ENCODE data around the gene GSK3B. TPM values are rescaled to one million over a fixed set of nuclear protein-coding genes. Genes with fewer than 3 reads are reported as not detected.

GSK3B gene
- total RNA-seq, 2 donors from 2014 or later = 57.3 to 59.8 TPM

DNA sequence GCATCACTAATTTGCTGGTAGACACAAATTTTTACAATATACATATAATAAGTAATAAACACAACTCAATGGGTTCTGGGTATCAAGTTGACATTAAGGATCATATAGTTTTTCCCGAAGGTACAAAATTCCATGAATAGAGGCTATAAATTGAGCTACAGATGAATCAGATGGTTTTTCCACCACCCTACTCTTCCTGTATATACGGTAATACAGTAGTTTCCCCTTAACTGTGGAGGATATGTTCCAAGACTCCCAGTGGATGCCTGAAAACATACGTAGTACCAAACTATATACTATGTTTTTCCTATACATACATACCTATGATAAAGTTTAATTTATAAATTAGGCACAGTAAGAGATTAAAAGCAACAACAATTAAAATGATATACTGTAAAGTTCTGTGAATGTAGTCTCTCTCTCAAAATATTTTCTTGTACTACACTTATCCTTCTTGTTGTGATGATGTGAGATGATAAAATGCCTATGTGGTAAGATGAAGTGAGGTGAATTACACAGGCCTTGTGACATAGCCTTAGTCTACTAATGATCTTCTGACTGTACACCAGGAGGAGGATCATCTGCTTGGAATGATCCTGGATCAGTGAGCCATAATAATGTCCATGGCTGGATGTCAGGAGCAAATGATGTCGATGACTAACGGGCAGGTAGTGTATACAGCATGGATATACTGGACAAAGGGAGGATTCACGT, 195.6 kb downstream of the GSK3B start:
- Histone ChIP-seq H3K36me3 (ENCODE audit: control insufficient read depth, insufficient read depth, low read length) (peaks cover 54% of the 10 kb centered on the region), H3K9me3 (ENCODE audit: control insufficient read depth, low read length) (no peaks in the 10 kb centered on the region), H3K9ac (ENCODE audit: extremely low read depth, low read length, poor library complexity, severe bottlenecking) (no peak overlapping the region), H3K4me3 (ENCODE audit: low read length) (no peak overlapping the region), H3K27ac (ENCODE audit: low read depth, low read length) (no peak overlapping the region), H3K27me3 (ENCODE audit: control insufficient read depth, insufficient read depth, low read length, poor library complexity, severe bottlenecking) (no peaks in the 10 kb centered on the region), H3K4me1 (ENCODE audit: control insufficient read depth, insufficient read depth, low read length) (no peaks in the 10 kb centered on the region)
- Mint-ChIP-seq H3K27ac (no peak overlapping the region), H3K9me3 (no peaks in the 10 kb centered on the region), H3K4me3 (no peak overlapping the region), H3K4me1 (no peaks in the 10 kb centered on the region), H3K36me3 (ENCODE audit: low read depth) (peaks cover 20% of the 10 kb centered on the region), H3K27me3 (ENCODE audit: insufficient read depth) (no peaks in the 10 kb centered on the region)
- DNase-seq = no peak
- 92 to 100% methylated on average over 2 to 5 of the region's 6 CpGs for WGBS, 2 experiments (ENCODE audit: insufficient coverage in 1 of 2, insufficient read length in 1 of 2)
- TF ChIP-seq, protein P1, sequence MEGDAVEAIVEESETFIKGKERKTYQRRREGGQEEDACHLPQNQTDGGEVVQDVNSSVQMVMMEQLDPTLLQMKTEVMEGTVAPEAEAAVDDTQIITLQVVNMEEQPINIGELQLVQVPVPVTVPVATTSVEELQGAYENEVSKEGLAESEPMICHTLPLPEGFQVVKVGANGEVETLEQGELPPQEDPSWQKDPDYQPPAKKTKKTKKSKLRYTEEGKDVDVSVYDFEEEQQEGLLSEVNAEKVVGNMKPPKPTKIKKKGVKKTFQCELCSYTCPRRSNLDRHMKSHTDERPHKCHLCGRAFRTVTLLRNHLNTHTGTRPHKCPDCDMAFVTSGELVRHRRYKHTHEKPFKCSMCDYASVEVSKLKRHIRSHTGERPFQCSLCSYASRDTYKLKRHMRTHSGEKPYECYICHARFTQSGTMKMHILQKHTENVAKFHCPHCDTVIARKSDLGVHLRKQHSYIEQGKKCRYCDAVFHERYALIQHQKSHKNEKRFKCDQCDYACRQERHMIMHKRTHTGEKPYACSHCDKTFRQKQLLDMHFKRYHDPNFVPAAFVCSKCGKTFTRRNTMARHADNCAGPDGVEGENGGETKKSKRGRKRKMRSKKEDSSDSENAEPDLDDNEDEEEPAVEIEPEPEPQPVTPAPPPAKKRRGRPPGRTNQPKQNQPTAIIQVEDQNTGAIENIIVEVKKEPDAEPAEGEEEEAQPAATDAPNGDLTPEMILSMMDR (conservative IDR thresholded peaks at IDR 0.05) = no peak

DNA sequence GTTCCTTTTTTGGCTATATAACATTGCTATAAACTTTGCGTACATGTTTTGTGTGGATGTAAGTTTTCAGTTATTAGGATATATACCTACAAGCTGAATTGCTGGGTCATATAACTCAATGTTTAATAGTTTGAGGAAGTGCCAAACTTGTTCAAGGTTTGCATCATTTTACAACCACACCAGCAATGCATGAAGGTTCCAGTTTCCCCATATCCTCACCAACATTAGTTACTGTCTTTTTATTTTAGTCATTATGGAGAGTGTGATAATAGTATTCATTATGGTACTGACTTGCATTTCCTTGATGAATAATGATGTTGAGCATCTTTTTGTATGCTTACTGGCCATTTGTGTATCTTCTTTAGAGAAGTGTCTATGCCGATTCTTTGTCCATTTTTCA, 200.1 kb downstream of the GSK3B start:
- H3K4me3 ChIP-seq (ENCODE audit: low read length) = no peak overlapping the region
- DNase-seq = no peak
- Mint-ChIP-seq H3K9me3 (peaks cover 12% of the 10 kb centered on the region), H3K27me3 (ENCODE audit: insufficient read depth) (no peaks in the 10 kb centered on the region), H3K4me3 (no peak overlapping the region), H3K36me3 (ENCODE audit: low read depth) (peaks cover 23% of the 10 kb centered on the region), H3K4me1 (peaks cover 4% of the 10 kb centered on the region), H3K27ac (no peak overlapping the region)
- peaks cover 13% of the 10 kb centered on the region for H3K9me3 ChIP-seq (ENCODE audit: control insufficient read depth, low read length)
- H3K27me3 ChIP-seq (ENCODE audit: control insufficient read depth, insufficient read depth, low read length, poor library complexity, severe bottlenecking) = no peaks in the 10 kb centered on the region
- H3K9ac ChIP-seq (ENCODE audit: extremely low read depth, low read length, poor library complexity, severe bottlenecking) = no peak overlapping the region
- no peaks in the 10 kb centered on the region for H3K4me1 ChIP-seq (ENCODE audit: control insufficient read depth, insufficient read depth, low read length)
- peaks cover 45% of the 10 kb centered on the region for H3K36me3 ChIP-seq (ENCODE audit: control insufficient read depth, insufficient read depth, low read length)
- 100% methylated on average over 1 of the region's 2 CpGs; no CpG with 5 or more reads in 1 of the 2 experiments for WGBS, 2 experiments (ENCODE audit: insufficient coverage in 1 of 2, insufficient read length in 1 of 2)
- no peak overlapping the region for H3K27ac ChIP-seq (ENCODE audit: low read depth, low read length)
- TF ChIP-seq, protein P1 (conservative IDR thresholded peaks at IDR 0.05) = no peak

DNA sequence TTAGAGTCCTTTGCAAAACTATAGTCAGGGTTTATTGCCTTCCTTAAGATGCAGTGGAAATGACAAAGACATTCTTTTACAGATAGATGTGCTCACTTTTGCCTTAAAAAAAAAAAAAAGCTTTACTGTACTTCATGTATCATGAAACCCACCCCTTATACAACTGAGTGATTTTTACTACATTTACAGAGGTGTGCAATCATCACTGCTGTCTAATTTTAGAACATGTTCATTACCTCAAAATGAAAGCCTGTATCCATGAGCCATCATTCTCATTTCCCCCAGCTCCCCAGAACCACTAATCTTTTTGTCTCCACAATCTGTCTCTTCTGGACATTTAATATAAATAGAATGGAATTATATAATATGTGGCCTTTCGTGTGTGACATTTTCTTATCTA, 200.5 kb downstream of the GSK3B start:
- WGBS, 2 experiments (ENCODE audit: insufficient coverage in 1 of 2, insufficient read length in 1 of 2) = no CpG with 5 or more reads among the region's 1 CpG
- no peak overlapping the region for H3K27ac ChIP-seq (ENCODE audit: low read depth, low read length)
- peaks cover 45% of the 10 kb centered on the region for H3K36me3 ChIP-seq (ENCODE audit: control insufficient read depth, insufficient read depth, low read length)
- no peak overlapping the region for H3K4me3 ChIP-seq (ENCODE audit: low read length)
- peaks cover 25% of the 10 kb centered on the region for H3K36me3 Mint-ChIP-seq (ENCODE audit: low read depth)
- H3K9ac ChIP-seq (ENCODE audit: extremely low read depth, low read length, poor library complexity, severe bottlenecking) = no peak overlapping the region
- H3K27ac Mint-ChIP-seq = no peak overlapping the region
- peaks cover 16% of the 10 kb centered on the region for H3K9me3 Mint-ChIP-seq
- no peak overlapping the region for H3K4me3 Mint-ChIP-seq
- no peaks in the 10 kb centered on the region for H3K27me3 ChIP-seq (ENCODE audit: control insufficient read depth, insufficient read depth, low read length, poor library complexity, severe bottlenecking)
- no peaks in the 10 kb centered on the region for H3K27me3 Mint-ChIP-seq (ENCODE audit: insufficient read depth)
- peaks cover 4% of the 10 kb centered on the region for H3K4me1 Mint-ChIP-seq
- no peak for DNase-seq
- peaks cover 17% of the 10 kb centered on the region for H3K9me3 ChIP-seq (ENCODE audit: control insufficient read depth, low read length)
- H3K4me1 ChIP-seq (ENCODE audit: control insufficient read depth, insufficient read depth, low read length) = no peaks in the 10 kb centered on the region
- TF ChIP-seq, protein P1 (conservative IDR thresholded peaks at IDR 0.05) = no peak
